GM18498 (cell line): ENCODE measurements around the gene UBE2J1.
"Not testable (repeated sequence)": the region's sequence is repeated elsewhere in the genome, so short reads cannot be mapped to it uniquely, and the experiment has no call there.

ENCODE experiments used
- ATAC-seq: cut with Tn5 transposase; IDR thresholded peaks from one replicate; pipeline ENCODE4 v1.9.1; 2021; ENCODE audit warnings: mild to moderate bottlenecking, moderate library complexity; ENCODE audit not compliant: unreplicated experiment

Gene UBE2J1

DNA sequence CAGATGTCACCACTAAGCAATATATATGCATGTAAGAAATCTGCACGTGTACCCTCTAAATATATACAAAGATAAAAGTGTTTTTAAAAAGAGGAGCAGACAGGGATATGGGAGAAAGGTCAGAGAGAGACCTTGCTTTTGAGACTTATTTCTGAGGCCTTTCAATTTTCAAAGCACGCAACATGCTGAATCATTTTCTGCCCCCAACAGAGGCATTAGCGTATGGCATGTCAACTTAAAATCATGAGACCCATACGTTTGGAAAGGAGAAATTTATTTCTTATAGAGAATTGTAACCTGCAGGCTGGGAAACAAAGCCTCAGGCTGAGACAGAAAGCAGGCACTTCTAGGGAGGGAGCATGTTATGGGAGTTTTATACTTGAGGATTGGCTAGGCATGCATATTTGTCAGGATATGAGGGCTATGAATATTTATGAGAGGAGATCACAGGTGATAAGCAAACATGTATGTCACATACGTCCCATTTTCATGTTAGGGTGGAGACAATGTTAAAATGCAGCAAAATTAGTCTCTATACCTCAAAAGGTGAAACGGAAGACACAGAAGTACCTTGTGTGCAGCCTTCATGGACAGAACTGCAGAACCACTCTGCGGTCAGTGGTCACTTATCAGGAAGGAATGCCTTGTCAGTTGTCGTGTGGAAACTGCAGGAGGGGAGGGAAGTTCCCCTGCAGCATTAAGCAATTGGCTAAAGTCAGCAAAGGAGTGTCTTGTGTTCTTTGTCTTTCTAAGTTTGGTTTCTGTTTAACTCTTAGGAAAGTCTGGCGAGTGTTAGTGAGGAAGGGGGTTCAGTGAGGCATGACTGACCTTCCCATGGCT lies 31.2 kb downstream of the UBE2J1 start:
- ATAC-seq, result no peak

GRCh38 chr6:89320012-89320559 lies 32.4 kb downstream of the UBE2J1 start:
- ATAC-seq, result no peak

DNA sequence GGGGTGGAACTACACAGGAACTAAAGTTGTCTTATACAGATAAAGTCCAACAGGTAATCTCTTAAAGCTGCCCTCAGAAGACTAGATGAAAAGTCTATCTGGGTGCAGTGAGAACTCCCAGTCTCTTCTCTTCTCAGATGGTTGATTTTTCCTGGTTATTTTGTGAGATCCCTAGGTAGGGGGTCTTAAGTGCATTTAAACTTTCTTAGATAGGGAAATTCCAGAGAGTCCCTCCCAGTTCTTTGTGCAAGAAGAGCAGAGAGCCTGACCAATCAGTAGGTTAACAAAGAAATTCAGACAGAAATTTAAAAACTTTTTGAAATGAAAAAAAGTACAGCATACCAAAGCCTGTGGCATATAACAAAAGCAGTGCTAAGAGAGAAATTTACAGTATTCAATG lies 35.5 kb downstream of the UBE2J1 start:
- no peak for ATAC-seq

GRCh38 chr6:89315249-89315885 lies 37.2 kb downstream of the UBE2J1 start, which contains the start of gene GABRR2:
GABRR2 (minus strand) TSS chr6:89315299; CDS start chr6:89315165, 134 bp downstream.
- no peak for ATAC-seq

- ATAC-seq, result no peak
Observed at GRCh38 chr6:89314692-89315091, 37.8 kb downstream of the UBE2J1 start.

GRCh38 chr6:89313006-89313405 lies 39.5 kb downstream of the UBE2J1 start:
- no peak for ATAC-seq

- no peak for ATAC-seq
Observed at GRCh38 chr6:89311853-89312531, 40.5 kb downstream of the UBE2J1 start.

GRCh38 chr6:89311530-89311852 lies 41.0 kb downstream of the UBE2J1 start:
- no peak for ATAC-seq

GRCh38 chr6:89310929-89311328 lies 41.6 kb downstream of the UBE2J1 start:
- ATAC-seq, result no peak

DNA sequence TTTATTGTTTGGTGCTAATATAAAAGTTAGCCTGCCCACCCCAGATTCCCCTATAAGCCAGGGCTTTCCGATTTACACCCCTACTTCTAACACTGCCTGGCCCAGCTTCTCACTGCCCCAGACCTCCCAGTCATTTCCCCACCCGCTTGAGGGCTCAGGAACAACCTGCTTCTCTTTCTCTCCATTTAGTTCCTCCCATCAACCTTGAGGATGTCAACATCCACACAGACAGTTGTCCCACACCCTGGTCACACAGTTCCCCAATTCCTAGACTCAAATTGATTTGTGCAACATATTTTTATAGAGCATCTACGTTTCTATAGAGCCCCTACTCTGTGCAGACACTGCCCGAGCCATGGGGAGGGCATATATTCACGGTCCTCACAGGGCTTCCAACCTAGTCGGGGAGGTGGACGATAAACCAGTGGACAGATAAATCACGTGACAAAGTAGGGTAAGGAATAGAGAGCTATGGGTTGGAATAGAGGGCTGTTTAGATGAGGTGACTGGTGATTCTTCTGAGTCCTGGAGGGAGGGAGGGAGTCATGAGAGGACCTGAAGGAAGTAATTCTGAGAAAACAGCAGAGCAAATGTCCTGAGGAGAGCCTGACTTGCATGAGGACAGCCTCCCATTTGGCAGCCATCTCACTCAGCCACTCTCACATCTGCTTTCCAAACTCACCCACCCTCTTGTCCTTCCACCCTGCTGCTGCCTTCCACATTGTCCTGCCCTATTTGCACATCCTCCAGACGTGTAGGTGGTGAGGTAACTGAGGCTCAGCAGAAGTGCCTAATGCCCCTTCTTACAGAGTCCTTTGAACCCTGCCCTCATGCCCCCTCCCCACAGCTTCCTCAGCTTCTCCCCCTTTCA lies 43.8 kb downstream of the UBE2J1 start:
- no peak for ATAC-seq

- ATAC-seq, result peak; percentile 63
Observed at GRCh38 chr6:89304517-89304916, 48.0 kb downstream of the UBE2J1 start.

DNA sequence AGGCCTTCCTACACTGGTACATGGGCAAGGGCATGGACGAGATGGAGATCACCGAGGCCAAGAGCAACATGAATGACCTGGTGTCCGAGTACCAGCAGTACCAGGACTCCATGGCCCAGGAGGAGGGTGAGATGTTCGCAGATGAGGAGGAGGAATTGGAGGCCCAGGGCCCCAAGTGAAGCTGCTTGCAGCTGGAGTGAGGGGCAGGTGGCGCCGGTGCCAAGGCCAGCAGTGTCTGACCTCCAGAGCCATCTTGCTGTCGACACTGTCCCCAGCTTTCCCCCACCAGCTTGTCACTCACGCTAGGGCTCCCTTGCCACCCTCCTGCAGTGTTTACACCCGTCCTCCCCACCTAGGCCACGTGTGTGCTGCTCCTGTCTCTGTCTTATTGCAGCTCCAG lies 49.6 kb downstream of the UBE2J1 start:
- ATAC-seq, result no peak

DNA sequence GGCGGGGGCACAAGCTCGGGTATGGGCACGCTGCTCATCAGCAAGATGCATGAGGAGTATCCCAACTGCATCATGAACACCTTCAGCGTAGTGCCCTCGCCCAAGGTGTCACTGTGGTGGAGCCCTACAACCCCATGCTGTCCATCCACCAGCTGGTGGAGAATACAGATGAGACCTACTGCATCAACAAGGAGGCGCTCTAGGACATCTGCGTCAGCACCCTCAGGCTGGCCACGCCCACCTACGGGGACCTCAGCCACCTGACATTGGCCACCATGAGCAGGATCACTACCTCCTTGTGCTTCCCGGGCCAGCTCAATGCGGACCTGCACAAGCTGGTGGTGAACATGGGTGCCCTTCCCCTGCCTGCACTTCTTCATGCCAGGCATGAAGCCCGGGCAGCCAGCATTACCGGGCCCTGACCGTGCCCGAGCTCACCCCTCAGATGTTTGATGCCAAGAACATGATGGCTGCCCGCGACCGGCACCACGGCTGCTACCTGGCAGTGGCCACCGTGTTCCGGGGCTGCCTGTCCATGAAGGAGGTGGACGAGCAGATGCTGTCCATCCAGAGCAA lies 50.2 kb downstream of the UBE2J1 start:
- ATAC-seq, result no peak

GRCh38 chr6:89301586-89302194 lies 50.8 kb downstream of the UBE2J1 start:
- no peak for ATAC-seq

DNA sequence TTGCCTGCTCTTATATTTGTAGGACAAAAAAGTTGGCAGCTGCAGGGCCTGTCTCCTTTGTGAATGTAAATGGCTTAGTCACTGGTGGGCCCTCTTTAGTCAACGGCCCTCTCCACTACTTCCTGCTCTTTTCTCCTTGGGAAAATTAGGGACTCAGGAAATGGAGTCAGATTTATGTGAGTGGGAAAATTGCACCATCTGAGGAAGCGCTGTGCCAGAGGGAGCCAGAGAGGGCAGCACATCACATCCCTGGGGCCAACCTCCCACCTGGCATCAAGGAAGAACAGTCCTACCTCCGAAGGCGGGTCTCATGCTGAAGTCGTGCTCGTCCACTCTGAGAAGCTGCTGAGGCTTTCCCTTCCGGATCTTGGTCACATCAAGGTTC lies 53.1 kb downstream of the UBE2J1 start:
- ATAC-seq, result no peak

- peak; percentile 52 for ATAC-seq
Observed at GRCh38 chr6:89298680-89299465, 53.6 kb downstream of the UBE2J1 start.

- peak; percentile 93 for ATAC-seq
Observed at GRCh38 chr6:89297695-89298351, 54.7 kb downstream of the UBE2J1 start.

DNA sequence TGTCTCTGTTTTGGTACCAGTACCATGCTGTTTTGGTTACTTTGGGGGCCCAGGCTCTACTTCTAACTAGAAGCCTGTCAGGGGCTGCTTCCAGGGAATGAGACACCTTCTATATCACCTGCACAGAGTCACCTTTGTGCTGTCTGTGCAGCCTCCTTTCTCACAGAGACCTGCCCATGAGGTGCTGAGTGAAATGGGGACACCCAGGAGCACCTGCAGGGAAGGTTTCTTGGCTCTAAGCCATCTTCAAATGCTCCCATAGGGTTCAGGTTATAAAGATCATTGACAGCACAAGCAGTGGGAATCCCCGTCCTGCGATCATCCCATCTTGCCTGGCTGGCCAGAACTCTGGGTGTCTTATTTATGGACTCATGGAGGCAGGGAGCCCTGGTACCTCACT lies 56.5 kb downstream of the UBE2J1 start:
- ATAC-seq, result no peak

DNA sequence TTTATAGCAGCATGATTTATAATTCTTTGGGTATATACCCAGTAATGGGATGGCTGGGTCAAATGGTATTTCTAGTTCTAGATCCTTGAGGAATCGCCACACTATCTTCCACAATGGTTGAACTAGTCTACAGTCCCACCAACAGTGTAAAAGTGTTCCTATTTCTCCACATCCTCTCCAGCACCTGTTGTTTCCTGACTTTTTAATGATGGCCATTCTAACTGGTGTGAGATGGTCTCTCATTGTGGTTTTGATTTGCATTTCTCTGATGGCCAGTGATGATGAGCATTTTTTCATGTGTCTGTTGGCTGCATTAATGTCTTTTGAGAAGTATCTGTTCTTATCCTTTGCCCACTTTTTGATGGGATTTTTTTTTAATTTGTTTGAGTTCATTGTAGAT lies 57.4 kb downstream of the UBE2J1 start:
- ATAC-seq, result not testable (repeated sequence)
